Middle frontal gyrus (tissue), 1 donor: Measurements from ENCODE around the gene RBBP4.
"Not testable (repeated sequence)": the region's sequence is repeated elsewhere in the genome, so short reads cannot be mapped to it uniquely, and the experiment has no call there.

Source experiments
- DNase-seq: peaks from one replicate; pipeline ENCODE4 v3.0.0-alpha.2; 2015; ENCODE audit warnings: low spot score; ENCODE audit errors: extremely low spot score

Gene RBBP4

GRCh38 chr1:32693455-32694174 lies 42.6 kb downstream of the RBBP4 start:
- no peak for DNase-seq

GRCh38 chr1:32695098-32695904 lies 44.3 kb downstream of the RBBP4 start:
- no peak for DNase-seq

GRCh38 chr1:32696041-32696440 lies 45.0 kb downstream of the RBBP4 start:
- DNase-seq = no peak

- not testable (repeated sequence) for DNase-seq
Observed at GRCh38 chr1:32696996-32697395, 46.0 kb downstream of the RBBP4 start.

- no peak for DNase-seq
Observed at GRCh38 chr1:32701421-32701911, 50.5 kb downstream of the RBBP4 start.

- DNase-seq = no peak
Observed at GRCh38 chr1:32701951-32702598, 51.1 kb downstream of the RBBP4 start.

- no peak for DNase-seq
Observed at GRCh38 chr1:32702599-32703478, 51.8 kb downstream of the RBBP4 start, which contains the start of gene SYNC. TSS of gene SYNC (minus strand) at chr1:32702770. CDS start at chr1:32702660, 110 bp downstream.

GRCh38 chr1:32703479-32704291 lies 52.7 kb downstream of the RBBP4 start:
- no peak for DNase-seq

GRCh38 chr1:32705516-32705915 lies 54.5 kb downstream of the RBBP4 start:
- DNase-seq = no peak

GRCh38 chr1:32706491-32706890 lies 55.5 kb downstream of the RBBP4 start:
- DNase-seq = no peak

GRCh38 chr1:32709075-32709474 lies 58.1 kb downstream of the RBBP4 start:
- DNase-seq = no peak

- DNase-seq = no peak
Observed at GRCh38 chr1:32709476-32709875, 58.5 kb downstream of the RBBP4 start.

GRCh38 chr1:32711221-32711620 lies 60.2 kb downstream of the RBBP4 start:
- not testable (repeated sequence) for DNase-seq

- no peak for DNase-seq
Observed at GRCh38 chr1:32713081-32713480, 62.1 kb downstream of the RBBP4 start.

- DNase-seq = no peak
Observed at GRCh38 chr1:32714277-32714676, 63.3 kb downstream of the RBBP4 start.

- DNase-seq = no peak
Observed at GRCh38 chr1:32715901-32716311, 64.9 kb downstream of the RBBP4 start.

GRCh38 chr1:32716312-32717148 lies 65.5 kb downstream of the RBBP4 start:
- DNase-seq = no peak

GRCh38 chr1:32717503-32717902 lies 66.5 kb downstream of the RBBP4 start:
- no peak for DNase-seq

GRCh38 chr1:32718036-32718435 lies 67.0 kb downstream of the RBBP4 start:
- no peak for DNase-seq
